ENCODE results near the gene USF2. TPM values are rescaled to one million over a fixed set of nuclear protein-coding genes. Genes with fewer than 3 reads are reported as not detected.

USF2 gene
- total RNA-seq, 3 donors from 2014 or later = 94.5 to 131 (median 116) TPM

DNA sequence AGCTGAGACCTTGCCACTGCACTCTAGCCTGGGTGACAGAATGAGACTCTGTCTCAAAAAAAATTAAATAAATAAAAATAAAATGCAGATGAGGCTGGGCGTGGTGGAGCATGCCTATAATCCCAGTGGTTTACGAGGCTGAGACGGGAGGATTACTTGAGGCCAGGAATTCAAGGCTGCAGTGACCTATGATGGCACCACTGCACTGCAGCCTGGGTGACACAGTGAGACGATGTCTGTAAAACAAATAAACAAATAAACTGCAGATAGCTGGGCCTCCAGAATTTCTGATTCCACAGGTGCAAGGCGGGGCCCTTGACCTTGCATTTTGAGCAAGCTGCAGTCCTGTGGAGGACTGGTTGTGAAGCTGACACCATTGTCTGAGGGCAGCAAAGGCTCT is 20.1 kb downstream of the USF2 start:
- intact Hi-C loops (cut with DNase I, micrococcal nuclease) = no loop called here
- ATAC-seq (no peak), DNase-seq (no peak)
- Histone ChIP-seq H3K4me1 (ENCODE audit: low read depth) (no peaks in the 10 kb centered on the region), H3K4me3 (no peak overlapping the region), H3K36me3 (ENCODE audit: low read depth) (no peaks in the 10 kb centered on the region), H3K9me3 (no peaks in the 10 kb centered on the region)
- TF ChIP-seq, protein P1, sequence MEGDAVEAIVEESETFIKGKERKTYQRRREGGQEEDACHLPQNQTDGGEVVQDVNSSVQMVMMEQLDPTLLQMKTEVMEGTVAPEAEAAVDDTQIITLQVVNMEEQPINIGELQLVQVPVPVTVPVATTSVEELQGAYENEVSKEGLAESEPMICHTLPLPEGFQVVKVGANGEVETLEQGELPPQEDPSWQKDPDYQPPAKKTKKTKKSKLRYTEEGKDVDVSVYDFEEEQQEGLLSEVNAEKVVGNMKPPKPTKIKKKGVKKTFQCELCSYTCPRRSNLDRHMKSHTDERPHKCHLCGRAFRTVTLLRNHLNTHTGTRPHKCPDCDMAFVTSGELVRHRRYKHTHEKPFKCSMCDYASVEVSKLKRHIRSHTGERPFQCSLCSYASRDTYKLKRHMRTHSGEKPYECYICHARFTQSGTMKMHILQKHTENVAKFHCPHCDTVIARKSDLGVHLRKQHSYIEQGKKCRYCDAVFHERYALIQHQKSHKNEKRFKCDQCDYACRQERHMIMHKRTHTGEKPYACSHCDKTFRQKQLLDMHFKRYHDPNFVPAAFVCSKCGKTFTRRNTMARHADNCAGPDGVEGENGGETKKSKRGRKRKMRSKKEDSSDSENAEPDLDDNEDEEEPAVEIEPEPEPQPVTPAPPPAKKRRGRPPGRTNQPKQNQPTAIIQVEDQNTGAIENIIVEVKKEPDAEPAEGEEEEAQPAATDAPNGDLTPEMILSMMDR (IDR thresholded peaks at IDR 0.05) = no peak

DNA sequence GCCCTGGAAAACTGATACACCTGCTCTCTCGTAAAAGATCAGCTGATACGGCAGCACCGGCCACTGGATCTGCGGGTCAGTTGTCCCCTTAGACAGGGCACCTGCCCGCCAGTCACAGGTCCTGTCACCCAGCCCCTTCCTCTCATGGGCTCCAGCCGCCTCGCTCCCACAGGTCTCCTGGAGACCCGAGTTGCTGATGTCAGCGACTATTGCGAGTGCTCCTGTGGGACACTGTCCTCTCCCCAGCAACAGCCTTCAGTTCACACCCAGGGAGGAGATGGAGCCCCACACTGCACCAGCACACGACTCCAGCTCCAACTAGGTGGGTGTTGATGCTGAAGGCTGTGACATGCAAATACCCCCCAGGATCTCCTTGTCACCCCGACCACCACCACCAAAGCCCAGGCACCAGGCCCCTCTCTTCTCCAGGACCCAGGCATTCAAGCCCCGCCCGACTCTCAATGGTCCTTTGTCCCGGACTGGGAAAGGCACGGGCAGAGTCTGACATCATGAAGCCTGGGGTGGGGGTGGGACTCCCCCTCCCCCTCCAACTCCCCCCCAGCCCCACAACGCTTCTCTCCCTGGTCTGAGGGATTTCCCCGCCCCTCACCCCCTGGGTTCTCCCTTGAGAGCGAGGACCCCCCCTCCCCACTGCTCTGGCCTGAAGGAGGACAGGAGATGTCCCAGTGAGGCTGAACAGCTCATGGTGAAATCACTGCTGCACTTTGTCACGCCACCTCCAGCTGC is 21.8 kb downstream of the USF2 start:
- DNase-seq = no peak
- TF ChIP-seq, protein P1 (IDR thresholded peaks at IDR 0.05) = no peak
- H3K4me1 ChIP-seq (ENCODE audit: low read depth) = no peaks in the 10 kb centered on the region
- intact Hi-C loops (cut with DNase I, micrococcal nuclease) = no loop called here
- H3K9me3 ChIP-seq = no peaks in the 10 kb centered on the region
- no peak overlapping the region for H3K4me3 ChIP-seq
- ATAC-seq = no peak
- no peaks in the 10 kb centered on the region for H3K36me3 ChIP-seq (ENCODE audit: low read depth)

DNA sequence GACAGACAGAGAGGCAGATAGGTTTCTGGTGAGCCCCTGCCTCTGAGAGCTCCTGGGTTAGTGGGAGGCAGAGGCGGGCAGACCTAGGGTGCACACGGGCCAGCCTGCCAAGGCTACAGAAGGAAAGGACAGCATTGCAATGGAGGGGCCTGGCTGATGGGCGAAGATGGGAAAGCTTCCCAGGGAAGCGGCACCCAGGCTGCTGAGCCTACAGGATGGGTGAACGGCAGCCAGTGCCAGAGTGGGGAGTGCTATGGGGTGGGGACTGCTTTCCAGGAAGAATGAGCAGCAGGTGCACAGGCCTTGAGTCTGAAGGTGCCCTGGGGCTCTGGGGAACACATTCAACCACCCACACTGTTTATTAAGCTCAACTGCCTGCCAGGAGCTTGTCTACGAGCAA is 22.5 kb downstream of the USF2 start:
- H3K36me3 ChIP-seq (ENCODE audit: low read depth) = no peaks in the 10 kb centered on the region
- TF ChIP-seq, protein P1 (IDR thresholded peaks at IDR 0.05) = no peak
- no peak overlapping the region for H3K4me3 ChIP-seq
- no peaks in the 10 kb centered on the region for H3K9me3 ChIP-seq
- intact Hi-C loops (cut with DNase I, micrococcal nuclease) = no loop called here
- no peak for DNase-seq
- no peak for ATAC-seq
- H3K4me1 ChIP-seq (ENCODE audit: low read depth) = no peaks in the 10 kb centered on the region

DNA sequence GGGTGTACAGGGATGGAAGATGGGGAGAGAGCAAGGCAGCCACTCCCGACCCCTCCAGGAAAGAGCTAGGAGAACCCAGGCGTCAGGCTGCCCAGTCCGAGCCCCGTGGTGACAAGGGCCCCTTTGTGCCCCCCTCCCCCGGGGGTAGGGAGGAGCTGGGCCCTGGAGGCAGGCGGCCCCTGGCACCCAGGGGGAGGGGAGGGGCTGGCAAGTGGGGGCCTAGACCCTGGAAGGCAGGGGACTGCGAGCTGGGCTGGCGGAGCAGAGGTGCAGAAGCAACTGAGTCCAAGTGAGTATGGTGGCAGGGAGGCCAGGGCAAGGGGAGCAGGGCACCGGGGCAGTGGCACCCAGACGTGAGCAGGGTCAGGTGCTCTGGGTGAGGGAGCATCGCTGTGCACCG is 23.2 kb downstream of the USF2 start, which contains the start of gene MAG:
Gene MAG, plus strand, starts transcription at position 246 of the 400 bp plus-strand sequence. CDS start 3,248 bp downstream, outside the sequence.
- no peaks in the 10 kb centered on the region for H3K9me3 ChIP-seq
- intact Hi-C loops (cut with DNase I, micrococcal nuclease) = no loop called here
- TF ChIP-seq, protein P1 (IDR thresholded peaks at IDR 0.05) = no peak
- DNase-seq (no peak), ATAC-seq (no peak)
- H3K36me3 ChIP-seq (ENCODE audit: low read depth) = no peaks in the 10 kb centered on the region
- H3K4me1 ChIP-seq (ENCODE audit: low read depth) = no peaks in the 10 kb centered on the region
- H3K4me3 ChIP-seq = no peak within 1 kb of the TSS

DNA sequence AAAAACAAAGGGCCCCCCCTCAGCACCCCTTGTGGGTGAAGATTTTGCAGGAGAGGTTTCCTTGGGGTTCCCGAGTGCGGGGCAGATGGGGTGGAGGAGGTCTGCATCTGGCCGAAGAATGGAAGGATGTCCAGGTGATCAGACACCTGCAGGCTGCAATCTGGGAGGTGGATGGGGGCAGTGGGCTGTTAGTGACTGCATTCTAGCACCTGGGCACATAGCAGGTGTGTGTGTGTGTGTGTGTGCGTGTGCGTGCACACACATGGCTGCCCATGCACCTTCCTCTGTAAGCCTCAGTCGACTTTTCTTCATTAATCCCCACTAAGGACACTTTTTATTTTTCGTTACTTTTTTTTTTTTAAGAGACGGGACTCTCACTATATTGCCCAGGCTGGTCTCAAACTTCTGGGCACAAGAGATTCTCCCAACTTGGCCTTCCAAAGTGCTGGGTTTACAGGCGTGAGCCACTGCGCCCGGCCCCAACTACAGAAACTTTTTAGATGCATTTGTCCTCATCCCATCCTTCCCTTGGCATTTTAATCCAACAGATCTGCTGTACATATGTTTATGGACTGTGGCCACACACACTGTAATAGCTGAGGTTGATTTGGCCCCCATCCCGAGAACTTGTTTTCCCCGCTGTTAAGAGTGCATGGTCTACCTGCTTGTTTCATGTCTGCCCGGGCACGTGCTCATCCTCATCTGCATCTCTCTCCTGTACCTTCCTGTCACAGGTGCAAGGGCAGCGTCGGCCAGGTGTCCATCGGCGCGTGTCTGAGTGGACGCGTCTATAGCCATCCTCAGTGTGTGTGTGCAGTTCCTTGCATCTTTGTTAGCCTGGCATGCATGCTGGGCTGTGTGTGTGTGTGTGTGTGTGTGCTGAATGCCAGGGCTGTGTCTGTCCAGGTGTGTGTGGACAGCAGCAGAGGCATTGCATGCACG is 23.9 kb downstream of the USF2 start:
- TF ChIP-seq, protein P1 (IDR thresholded peaks at IDR 0.05) = no peak
- DNase-seq (no peak), ATAC-seq (no peak)
- Histone ChIP-seq H3K4me3 (no peak overlapping the region), H3K4me1 (ENCODE audit: low read depth) (no peaks in the 10 kb centered on the region), H3K36me3 (ENCODE audit: low read depth) (no peaks in the 10 kb centered on the region), H3K9me3 (no peaks in the 10 kb centered on the region)
- intact Hi-C loops (cut with DNase I, micrococcal nuclease) = no loop called here

All from mucosa of descending colon (tissue), 3 donors.